GM08714 (cell line): ENCODE results near the gene GATA2.

ENCODE experiments used
- H3K4me3 ChIP-seq: fragments of 200-500 bp; sonication (Bioruptor generic); 2 replicates; pipeline ENCODE4 v1.5.1; 2014; ENCODE audit warnings: mild to moderate bottlenecking, low read length, inconsistent platforms
- ZNF274 ChIP-seq: IDR thresholded peaks from 2 replicates; pipeline ENCODE4 v1.6.1; 2012; ENCODE audit warnings: mild to moderate bottlenecking, low read depth, low read length

Gene GATA2

DNA sequence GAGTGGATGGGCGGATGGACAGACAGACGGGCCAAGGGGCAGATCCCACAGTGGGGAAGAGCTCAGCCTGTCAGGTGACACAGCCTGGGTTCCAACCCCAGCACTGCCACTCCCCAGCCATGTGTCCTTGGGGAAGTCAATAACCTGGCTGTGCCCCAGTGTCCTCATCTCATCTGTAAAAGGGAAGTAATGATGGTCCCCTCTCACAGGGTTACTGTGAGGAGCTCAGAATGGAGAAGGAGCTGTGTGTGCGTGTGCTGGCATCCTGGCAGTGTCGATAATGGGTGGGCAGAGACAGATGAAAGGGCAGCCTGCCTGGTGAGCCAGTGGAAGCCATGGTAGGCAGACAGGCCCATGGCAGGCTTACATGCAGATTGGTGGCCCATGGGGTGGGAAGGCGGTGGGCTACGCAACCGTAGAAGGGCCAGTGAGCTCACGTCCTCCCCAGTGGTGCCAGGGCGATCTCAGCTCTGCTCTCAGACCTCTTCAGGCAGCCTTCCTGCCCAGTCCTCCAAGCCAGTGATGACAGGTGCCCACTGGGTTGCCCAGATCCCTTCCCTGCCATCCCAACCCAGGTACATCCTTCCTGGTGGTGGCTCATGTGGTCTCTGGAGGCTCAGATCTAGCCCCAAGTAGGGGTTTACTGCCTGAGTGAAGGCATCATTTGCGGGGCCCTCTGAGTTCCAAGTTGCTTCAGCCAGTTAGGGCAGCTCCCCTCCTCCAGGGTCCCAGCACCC lies 24.0 kb downstream of the GATA2 start:
- TF ChIP-seq ZNF274 = no peak
- no peak overlapping the region for H3K4me3 ChIP-seq

DNA sequence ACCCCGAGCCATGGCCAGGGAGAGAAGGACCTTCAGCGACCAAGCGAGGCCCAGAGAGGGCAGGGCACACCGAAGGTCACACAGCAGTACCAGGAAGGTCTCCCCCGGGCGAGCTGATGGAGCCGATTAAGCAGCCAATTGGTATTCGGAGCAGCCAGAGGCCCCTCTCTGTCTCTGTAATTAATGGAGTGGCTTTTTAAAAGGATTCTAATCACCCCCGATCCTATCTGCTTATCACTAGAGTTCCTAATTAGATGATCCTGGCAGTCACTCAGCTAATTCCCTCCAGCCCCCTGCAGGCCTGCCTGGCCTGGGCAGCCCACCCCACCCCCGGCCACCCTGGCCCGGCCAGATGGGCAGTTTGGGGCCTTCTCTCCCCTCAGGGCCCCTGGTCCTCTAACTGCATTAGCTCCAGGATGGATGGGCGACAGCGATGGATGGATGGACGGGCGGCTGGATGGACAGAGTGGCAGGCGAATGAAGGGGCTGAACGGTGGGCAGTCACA lies 24.7 kb downstream of the GATA2 start:
- TF ChIP-seq ZNF274 = no peak

DNA sequence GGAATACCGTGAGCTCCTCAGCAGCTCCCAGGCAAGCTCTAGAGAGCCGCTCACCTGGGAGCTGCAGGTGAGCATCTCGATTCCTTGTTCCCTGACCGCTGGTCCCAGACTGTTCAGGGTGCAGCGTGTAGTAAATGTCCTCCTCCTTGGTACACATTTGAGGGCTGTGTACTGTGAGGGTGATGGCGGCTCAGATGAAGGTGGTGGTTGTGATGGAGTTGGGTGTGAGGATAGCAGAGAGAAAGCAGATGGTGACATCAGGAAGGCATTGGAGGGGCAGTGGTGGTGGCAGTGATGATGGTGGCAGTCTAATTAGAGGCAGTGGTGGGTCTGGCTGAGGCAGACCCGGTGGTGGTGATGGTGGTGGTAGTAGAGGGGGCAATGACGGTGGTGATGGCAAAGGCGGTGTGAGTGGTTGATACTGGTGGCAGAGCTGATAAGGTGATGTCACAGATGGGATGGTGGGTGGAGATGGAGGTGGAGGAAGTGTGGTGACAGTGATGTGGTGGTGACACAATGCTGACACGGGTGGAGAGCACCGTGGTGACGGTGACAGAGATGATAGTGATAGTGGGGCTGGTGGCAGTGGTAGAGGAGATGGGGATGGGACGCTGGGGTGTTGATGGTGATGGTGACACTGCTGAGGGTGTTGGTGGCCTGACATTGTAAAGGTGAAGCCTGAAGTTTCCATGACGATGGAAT lies 26.0 kb downstream of the GATA2 start, which contains the start of gene DNAJB8:
DNAJB8 (minus strand) TSS at position 51 of the 702 bp plus-strand sequence. CDS start 3,645 bp downstream, outside the sequence.
- no peak within 1 kb of the TSS for H3K4me3 ChIP-seq
- TF ChIP-seq ZNF274 = no peak

More for the DNA sequence above, 24.7 kb downstream of the GATA2 start:
- no peak overlapping the region for H3K4me3 ChIP-seq

GRCh38 chr3:128464702-128465101 lies 28.3 kb downstream of the GATA2 start:
- no peak for TF ChIP-seq ZNF274
- no peak overlapping the region for H3K4me3 ChIP-seq

DNA sequence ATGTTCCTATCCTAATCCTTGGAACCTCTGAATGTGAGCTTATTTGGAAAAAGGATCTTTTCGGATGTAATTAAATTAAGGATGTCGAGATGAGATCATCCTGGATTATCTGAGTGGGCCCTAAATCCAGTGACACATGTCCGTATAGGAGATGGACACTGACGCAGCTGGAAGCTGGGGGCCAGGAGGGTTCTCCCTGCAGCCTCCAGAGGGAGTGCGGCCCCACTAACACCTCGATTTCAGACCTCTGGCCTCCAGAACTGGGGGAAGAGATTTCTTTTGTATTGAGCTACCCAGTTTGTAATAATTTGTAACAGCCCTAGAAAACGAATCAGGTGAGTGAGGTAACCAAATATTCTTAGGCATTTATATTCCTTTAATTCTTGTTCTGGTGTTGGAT lies 28.8 kb downstream of the GATA2 start:
- no peak for TF ChIP-seq ZNF274
- no peak overlapping the region for H3K4me3 ChIP-seq

GRCh38 chr3:128463771-128464170 lies 29.2 kb downstream of the GATA2 start:
- TF ChIP-seq ZNF274 = no peak
- H3K4me3 ChIP-seq = no peak overlapping the region

DNA sequence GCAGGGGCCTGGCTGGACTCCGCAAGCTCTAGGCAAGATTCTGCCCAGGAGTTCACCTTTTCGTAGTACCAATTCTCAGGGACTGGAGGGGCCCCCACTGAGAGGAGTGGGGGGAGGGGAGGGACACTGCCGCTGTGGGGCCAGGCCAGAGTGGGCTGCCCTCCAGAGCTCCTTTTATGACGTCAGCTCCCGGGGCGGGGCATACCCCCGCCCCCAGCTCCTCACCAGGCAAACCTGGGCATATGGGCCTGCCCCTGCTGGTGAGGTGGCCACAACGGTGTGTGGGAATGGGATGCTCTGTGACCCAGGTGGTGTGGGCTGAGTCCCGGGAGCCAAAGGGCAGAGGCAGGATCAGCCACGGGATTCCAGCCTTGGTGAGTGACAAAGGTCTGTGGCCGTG lies 29.6 kb downstream of the GATA2 start:
- no peak for TF ChIP-seq ZNF274
- no peak overlapping the region for H3K4me3 ChIP-seq

- H3K4me3 ChIP-seq = no peak overlapping the region
- no peak for TF ChIP-seq ZNF274
These were observed 30.1 kb downstream of the GATA2 start for GRCh38 chr3:128462931-128463330.

DNA sequence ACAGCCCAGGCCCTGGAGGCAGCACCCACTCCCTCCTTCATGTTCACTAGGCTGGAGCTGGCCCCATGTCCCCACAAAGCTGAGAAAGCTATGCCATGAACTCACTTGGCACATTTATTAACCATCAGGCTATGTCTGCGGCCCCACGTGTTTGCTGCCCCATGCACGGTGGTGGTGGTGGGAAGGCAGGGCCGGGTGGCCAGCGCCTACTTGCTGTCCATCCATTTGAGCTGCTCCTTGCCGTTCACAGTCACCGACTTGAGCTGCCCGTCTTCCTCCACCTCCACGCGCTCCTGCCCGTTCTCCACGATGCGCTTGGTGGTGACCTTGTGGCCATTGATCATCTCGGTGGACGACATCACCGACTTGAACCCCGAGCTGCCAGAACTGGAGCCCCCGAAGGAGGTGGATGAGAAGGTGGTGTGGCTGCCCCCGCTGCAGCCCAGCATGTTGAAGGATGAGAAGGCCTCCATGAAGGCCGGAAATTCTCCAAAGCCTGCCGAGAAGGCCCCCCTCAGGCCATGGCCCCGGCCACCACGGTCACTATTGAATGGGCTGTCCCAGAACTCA lies 30.6 kb downstream of the GATA2 start:
- no peak for TF ChIP-seq ZNF274

GRCh38 chr3:128461731-128462130 lies 31.3 kb downstream of the GATA2 start:
- no peak overlapping the region for H3K4me3 ChIP-seq
- TF ChIP-seq ZNF274 = no peak

More for the DNA sequence above, 30.6 kb downstream of the GATA2 start:
- H3K4me3 ChIP-seq = no peak overlapping the region

DNA sequence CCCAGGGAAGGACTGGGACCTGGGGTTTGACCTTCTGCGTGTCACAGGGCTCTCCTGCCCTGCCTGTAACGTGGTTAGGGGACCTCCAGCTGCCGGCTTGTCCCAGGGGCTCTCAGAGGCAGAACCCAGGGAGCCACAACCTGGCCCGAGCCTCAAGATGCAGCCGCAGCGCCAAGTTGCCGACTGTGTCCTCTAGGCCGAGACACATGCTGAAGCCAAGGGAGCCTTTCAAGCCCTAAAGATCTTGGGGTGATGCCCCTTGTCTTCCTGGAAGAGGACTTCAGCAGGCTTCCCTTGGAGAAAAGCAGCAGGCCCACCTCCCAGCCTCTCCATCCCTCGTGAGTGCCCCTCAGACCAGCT lies 33.6 kb downstream of the GATA2 start:
- no peak overlapping the region for H3K4me3 ChIP-seq
- no peak for TF ChIP-seq ZNF274

GRCh38 chr3:128458746-128459460 lies 34.1 kb downstream of the GATA2 start:
- no peak for TF ChIP-seq ZNF274

GRCh38 chr3:128457937-128458336 lies 35.1 kb downstream of the GATA2 start:
- no peak overlapping the region for H3K4me3 ChIP-seq
- TF ChIP-seq ZNF274 = no peak

More at GRCh38 chr3:128458746-128459460, 34.1 kb downstream of the GATA2 start:
- H3K4me3 ChIP-seq = no peak overlapping the region
